Stimulated activated CD4-positive, alpha-beta T cell treated with anti-CD3 and anti-CD28 coated beads, Interleukin-4, amount 100 ng/mL, for 48 hours (primary cell): Measurements from ENCODE around the gene MRGPRD.

Experiments used
- DNase-seq, 2 donors: peaks; one replicate each; pipeline ENCODE4 v3.0.0-alpha.2; 2020; ENCODE audit warnings: low read depth in 2 of 2

Gene MRGPRD

GRCh38 chr11:68968306-68969250 lies 12.2 kb downstream of the MRGPRD start:
- DNase-seq = no peak

GRCh38 chr11:68966894-68967780 lies 13.6 kb downstream of the MRGPRD start:
- DNase-seq = no peak

- no peak for DNase-seq
These were observed 14.6 kb downstream of the MRGPRD start for GRCh38 chr11:68965901-68966853.

- DNase-seq = no peak
These were observed 17.0 kb downstream of the MRGPRD start for GRCh38 chr11:68963779-68964178.

- no peak for DNase-seq
These were observed 18.1 kb downstream of the MRGPRD start for GRCh38 chr11:68962527-68963250.

GRCh38 chr11:68961245-68961644 lies 19.5 kb downstream of the MRGPRD start:
- no peak for DNase-seq

GRCh38 chr11:68960294-68961071 lies 20.3 kb downstream of the MRGPRD start:
- DNase-seq = no peak

- no peak for DNase-seq
These were observed 21.1 kb downstream of the MRGPRD start for GRCh38 chr11:68959465-68960293.

- no peak for DNase-seq
These were observed 22.6 kb downstream of the MRGPRD start for GRCh38 chr11:68958211-68958610.

GRCh38 chr11:68956547-68957254 lies 24.1 kb downstream of the MRGPRD start:
- no peak for DNase-seq

GRCh38 chr11:68956142-68956541 lies 24.6 kb downstream of the MRGPRD start:
- peak in 1 of 2 donors; percentile 21 for DNase-seq

- DNase-seq = no peak
These were observed 25.2 kb downstream of the MRGPRD start for GRCh38 chr11:68955607-68955958.

- no peak for DNase-seq
These were observed 25.8 kb downstream of the MRGPRD start for GRCh38 chr11:68954836-68955606.

GRCh38 chr11:68950762-68951161 lies 30.0 kb downstream of the MRGPRD start:
- no peak for DNase-seq

- DNase-seq = no peak
These were observed 30.5 kb downstream of the MRGPRD start for GRCh38 chr11:68950270-68950669.

GRCh38 chr11:68948935-68949334 lies 31.9 kb downstream of the MRGPRD start:
- no peak for DNase-seq

- DNase-seq = no peak
These were observed 32.3 kb downstream of the MRGPRD start for GRCh38 chr11:68948496-68948895.

GRCh38 chr11:68947151-68947550 lies 33.6 kb downstream of the MRGPRD start:
- DNase-seq = no peak
